HUES6 (cell line): ENCODE results near the gene ARHGAP40.

ENCODE experiments used
- H3K27ac ChIP-seq: 2 replicates; pipeline ENCODE4 v1.7.0; 2013; ENCODE audit warnings: low read depth, mild to moderate bottlenecking, low read length, inconsistent platforms
- H3K27me3 ChIP-seq: 2 replicates; pipeline ENCODE4 v1.6.1; 2013; ENCODE audit warnings: low read length; ENCODE audit not compliant: control insufficient read depth, insufficient read depth
- H3K36me3 ChIP-seq: 2 replicates; pipeline ENCODE4 v1.6.1; 2013; ENCODE audit warnings: low read length; ENCODE audit not compliant: control insufficient read depth, insufficient read depth
- H3K4me1 ChIP-seq: 2 replicates; pipeline ENCODE4 v1.6.1; 2013; ENCODE audit warnings: low read length; ENCODE audit not compliant: control insufficient read depth, insufficient read depth
- H3K4me3 ChIP-seq: 2 replicates; pipeline ENCODE4 v1.5.1; 2013; ENCODE audit warnings: low read depth, low read length
- H3K9ac ChIP-seq: one replicate; pipeline ENCODE4 v1.6.1; 2013; ENCODE audit warnings: mild to moderate bottlenecking, low read length
- H3K9me3 ChIP-seq: 2 replicates; pipeline ENCODE4 v1.6.1; 2013; ENCODE audit warnings: low read depth, low read length; ENCODE audit not compliant: control insufficient read depth, insufficient read depth

ARHGAP40 gene

DNA sequence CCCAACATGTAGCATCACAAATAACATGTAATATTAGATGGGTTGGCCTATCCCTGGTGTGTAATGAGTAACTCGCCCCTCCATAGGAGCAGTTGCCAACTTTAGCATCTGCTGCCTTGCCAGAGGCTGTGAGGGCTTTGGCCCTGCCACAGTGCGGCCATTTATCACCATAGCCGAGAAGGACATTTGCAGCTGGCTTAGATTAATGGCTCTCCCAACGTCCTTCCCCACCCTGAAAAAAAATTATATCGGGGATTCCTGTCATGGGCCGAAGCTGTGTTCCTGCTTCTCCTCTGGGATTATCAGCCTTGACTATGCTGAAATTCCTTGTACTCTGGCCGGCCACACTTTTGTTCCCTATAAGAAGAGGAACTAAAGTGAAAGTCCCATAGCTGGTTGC lies 28.2 kb upstream of the ARHGAP40 start:
- no peak overlapping the region for H3K9ac ChIP-seq
- no peaks in the 10 kb centered on the region for H3K27me3 ChIP-seq
- H3K27ac ChIP-seq = no peak overlapping the region
- peaks cover 3% of the 10 kb centered on the region; the same call in 1 of the 2 replicates for H3K4me1 ChIP-seq
- H3K36me3 ChIP-seq = peaks cover 78% of the 10 kb centered on the region
- H3K4me3 ChIP-seq = no peak overlapping the region
- no peaks in the 10 kb centered on the region for H3K9me3 ChIP-seq

DNA sequence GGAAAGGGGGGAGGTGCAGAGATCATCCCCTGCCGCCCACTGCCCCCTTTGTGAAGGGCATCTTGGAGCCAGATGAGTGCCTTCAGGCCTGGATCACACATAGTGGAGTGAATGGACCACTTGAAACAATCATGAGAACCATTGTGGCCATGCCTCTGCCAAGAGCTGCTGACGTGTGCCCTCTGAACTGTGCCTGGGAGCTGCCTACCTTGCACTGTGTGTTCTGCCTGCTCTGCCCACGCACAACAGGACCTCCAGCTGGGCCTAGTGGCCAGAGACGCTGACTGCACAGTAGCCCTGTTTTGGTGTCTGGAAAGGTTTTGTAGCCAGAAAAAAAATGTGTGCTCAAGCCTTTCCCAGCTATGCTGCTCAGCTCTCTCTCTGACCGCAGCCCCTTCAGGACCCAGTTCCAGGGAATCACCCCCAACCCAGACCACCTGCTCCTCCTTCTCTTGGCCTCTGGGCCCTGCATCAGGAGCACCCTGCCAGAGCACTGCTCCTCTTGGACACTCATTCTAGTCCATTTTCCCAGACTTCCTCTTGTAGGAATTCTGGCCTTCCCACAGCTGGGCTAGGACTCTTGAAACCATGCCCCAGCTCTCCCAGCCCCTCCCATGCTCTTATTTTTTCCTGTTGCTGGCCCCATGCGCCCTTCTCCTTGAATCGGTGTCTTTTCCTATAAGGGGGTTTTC lies 22.2 kb upstream of the ARHGAP40 start:
- H3K9me3 ChIP-seq = no peaks in the 10 kb centered on the region
- no peak overlapping the region for H3K4me3 ChIP-seq
- no peak overlapping the region for H3K9ac ChIP-seq
- no peak overlapping the region for H3K27ac ChIP-seq
- peaks cover 26% of the 10 kb centered on the region; the same call in 1 of the 2 replicates for H3K4me1 ChIP-seq
- H3K27me3 ChIP-seq = no peaks in the 10 kb centered on the region
- H3K36me3 ChIP-seq = peaks cover 30% of the 10 kb centered on the region

DNA sequence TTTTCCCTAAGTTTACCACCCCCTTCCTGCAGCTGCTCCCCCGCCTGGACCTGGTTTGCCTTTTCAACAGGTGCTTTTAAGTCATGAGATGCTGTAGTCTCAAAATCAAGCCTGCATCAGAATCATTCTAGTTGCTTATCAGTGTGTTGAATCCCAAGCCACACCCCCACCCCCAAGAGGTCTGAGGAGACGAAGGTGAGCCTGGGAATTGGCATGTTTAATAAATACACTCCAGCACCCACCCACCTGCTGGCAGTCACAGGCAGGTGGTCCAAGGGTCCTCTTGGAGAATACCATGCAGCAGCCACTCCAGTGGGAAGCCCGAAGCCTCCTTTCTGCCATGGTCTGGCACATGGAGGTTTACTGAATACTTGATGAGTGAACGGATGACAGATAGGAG lies 21.7 kb upstream of the ARHGAP40 start:
- Histone ChIP-seq H3K27ac (no peak overlapping the region), H3K4me1 (peaks cover 26% of the 10 kb centered on the region; the same call in 1 of the 2 replicates), H3K9me3 (no peaks in the 10 kb centered on the region), H3K36me3 (peaks cover 24% of the 10 kb centered on the region), H3K9ac (no peak overlapping the region), H3K27me3 (no peaks in the 10 kb centered on the region), H3K4me3 (no peak overlapping the region)

DNA sequence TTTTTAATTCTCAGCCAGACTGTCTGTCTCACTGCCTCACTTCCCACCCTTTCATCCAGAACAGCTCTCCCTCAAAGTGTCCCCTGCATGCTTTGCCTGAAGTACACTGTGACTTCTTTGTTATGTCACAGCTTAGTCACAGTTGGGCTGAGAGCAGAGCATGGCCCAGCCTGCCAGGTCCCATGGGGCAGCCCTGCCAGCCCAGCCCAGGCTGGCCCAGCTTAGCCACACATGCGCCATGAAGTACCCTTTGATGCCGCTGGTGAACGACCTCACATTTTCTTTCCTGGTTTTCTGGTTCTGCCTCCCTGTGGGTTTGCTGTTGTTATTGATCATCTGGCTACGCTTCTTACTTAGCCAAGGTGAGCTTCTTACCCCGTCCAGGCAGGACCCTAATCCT lies 20.6 kb upstream of the ARHGAP40 start, which contains the start of gene ADIG:
Gene ADIG, plus strand, starts transcription at position 185 of the 400 bp plus-strand sequence. Its CDS starts 54 bp downstream, at position 239.
- Histone ChIP-seq H3K9ac (no peak within 1 kb of the TSS), H3K9me3 (no peaks in the 10 kb centered on the region), H3K27ac (no peak within 1 kb of the TSS), H3K27me3 (no peaks in the 10 kb centered on the region), H3K4me3 (no peak within 1 kb of the TSS), H3K4me1 (peaks cover 26% of the 10 kb centered on the region; the same call in 1 of the 2 replicates), H3K36me3 (peaks cover 14% of the 10 kb centered on the region)

DNA sequence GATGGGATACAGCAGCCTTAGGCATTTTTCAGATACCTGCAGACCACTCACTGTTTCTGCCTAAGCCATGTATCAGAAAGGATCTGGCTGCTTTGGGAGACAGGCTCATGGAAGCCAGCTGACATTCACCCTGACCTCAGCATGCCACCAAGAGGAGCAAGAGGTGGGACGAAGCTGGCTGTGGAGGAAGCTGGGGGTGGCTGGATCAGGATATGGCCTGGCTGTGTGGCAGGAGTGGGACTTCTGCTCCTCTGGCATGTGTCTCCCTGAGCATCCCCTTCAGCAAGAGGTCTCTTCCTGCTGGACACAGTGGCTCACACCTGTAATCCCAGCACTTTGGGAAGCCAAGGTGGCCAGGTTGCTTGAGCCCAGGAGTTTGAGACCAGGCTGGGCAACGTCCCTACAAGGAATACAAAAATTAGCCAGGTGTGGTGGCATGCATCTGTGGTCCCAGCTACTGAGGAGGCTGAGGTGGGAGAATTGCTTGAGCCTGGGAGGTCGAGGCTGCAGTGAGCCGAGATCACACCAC lies 19.7 kb upstream of the ARHGAP40 start:
- Histone ChIP-seq H3K4me3 (no peak overlapping the region), H3K9ac (no peak overlapping the region), H3K4me1 (peaks cover 26% of the 10 kb centered on the region; the same call in 1 of the 2 replicates), H3K36me3 (peaks cover 6% of the 10 kb centered on the region; the same call in 1 of the 2 replicates), H3K27ac (no peak overlapping the region), H3K9me3 (no peaks in the 10 kb centered on the region), H3K27me3 (no peaks in the 10 kb centered on the region)

DNA sequence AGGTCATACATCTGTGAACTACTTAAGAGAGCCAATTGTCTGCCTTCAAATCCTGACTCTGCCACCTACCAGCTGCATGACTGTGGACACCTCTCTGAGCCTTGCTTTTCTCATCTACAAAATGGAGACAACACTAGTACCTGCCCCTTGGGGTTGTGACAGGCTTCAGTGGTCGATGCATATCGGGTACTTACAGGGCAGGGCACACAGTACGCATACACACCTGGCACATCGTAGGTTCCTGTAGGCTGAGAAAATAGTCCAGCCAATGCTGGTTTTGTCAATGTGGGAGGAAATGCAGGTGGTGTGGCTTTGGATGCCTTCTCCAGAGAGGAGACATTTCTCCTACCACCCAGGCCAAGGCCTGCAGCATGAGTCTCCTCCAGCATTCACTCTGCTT lies 18.3 kb upstream of the ARHGAP40 start:
- H3K4me1 ChIP-seq = peaks cover 24% of the 10 kb centered on the region; the same call in 1 of the 2 replicates
- no peaks in the 10 kb centered on the region for H3K27me3 ChIP-seq
- H3K27ac ChIP-seq = no peak overlapping the region
- no peaks in the 10 kb centered on the region for H3K9me3 ChIP-seq
- H3K9ac ChIP-seq = no peak overlapping the region
- no peak overlapping the region for H3K4me3 ChIP-seq
- no peaks in the 10 kb centered on the region for H3K36me3 ChIP-seq

DNA sequence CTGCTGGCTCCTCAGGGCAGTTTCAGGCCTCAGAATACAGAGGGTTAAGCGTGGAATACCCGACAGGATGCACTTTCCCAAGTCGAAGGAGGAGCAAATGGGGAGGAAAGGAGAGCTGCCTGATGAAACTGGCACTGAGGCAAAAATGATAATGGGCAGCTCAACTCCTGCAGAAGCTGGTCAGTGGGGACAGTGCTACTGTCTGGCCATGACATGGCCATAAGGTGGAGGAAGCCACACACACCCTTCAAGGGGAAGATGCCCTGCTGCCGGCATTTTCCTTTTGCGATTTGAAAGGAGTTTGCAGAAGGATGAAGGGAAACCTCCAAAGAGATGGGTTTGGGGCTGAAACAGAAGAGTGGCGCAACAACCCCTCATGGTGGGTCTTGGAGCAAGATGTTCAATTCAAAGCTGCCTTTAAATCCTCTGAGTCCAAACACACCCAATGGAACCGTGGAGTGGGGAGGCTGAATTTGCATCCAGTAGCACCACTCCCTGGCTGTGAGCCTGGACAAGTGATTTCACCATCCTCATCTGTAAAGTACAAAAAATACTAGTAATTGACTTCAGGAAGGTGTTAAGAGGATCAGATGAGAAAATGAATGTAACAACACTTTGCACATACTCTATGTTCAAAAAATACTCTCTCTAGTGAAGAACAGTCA lies 17.4 kb upstream of the ARHGAP40 start:
- Histone ChIP-seq H3K36me3 (no peaks in the 10 kb centered on the region), H3K4me1 (peaks cover 20% of the 10 kb centered on the region; the same call in 1 of the 2 replicates), H3K4me3 (no peak overlapping the region), H3K9me3 (no peaks in the 10 kb centered on the region), H3K27me3 (no peaks in the 10 kb centered on the region), H3K27ac (no peak overlapping the region), H3K9ac (no peak overlapping the region)

DNA sequence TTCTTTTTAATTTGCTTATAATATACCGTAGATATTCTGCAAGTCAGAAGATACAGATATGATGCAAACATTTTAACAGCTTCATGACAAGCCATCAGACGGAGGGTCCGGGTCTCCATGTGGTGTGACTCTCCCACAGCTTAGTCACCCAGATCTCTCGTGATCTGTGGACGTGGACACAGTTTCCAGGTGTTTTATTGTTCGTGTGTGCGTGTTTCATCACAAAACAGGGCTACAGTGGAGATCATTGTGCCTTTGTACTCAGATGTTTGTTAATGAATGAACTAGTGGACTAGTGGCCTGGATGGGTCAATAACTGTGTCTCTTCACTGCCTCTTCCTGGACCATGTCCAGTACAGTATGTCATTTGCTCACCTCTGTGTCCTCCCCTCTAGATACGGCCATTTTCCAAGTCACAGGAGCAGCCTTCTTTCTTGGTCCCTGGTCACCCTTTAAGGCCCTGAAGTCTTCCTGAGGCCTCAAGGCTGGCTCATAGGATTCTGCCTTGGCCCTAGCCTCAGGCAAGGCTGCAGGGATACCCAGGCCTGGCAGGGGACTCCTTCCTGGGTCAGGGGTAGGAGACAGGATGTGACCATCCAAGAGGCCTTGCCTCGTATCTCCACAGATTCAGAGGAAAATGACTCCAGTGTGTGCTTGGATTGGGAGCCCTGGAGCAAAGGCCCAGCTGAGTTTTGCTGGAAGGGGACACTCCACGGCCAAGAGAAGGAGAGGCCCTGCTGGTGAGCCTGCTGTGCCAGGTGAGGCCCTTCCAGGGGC lies 16.0 kb upstream of the ARHGAP40 start:
- H3K27ac ChIP-seq = no peak overlapping the region

DNA sequence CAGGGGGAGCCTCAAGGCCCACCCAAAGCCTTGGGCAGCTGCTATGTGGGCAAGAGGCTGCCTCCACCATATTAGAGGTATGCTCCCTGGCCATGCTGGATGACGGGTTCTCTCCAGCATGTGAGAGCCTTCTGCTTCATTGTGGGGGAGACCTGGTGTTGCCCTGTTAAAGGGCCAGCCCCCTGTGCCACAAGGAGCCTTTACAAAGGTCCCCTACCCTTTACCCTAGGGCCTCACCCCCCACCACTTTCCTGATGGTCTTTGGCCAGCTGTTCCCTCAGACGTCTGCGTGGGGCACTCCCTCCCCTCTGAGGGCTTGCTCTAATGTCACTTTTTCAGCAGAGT lies 15.5 kb upstream of the ARHGAP40 start:
- Histone ChIP-seq H3K27me3 (no peaks in the 10 kb centered on the region), H3K4me1 (peaks cover 23% of the 10 kb centered on the region; the same call in 1 of the 2 replicates), H3K4me3 (no peak overlapping the region)

More for the DNA sequence above, 16.0 kb upstream of the ARHGAP40 start:
- no peaks in the 10 kb centered on the region for H3K27me3 ChIP-seq
- H3K4me3 ChIP-seq = no peak overlapping the region
- no peaks in the 10 kb centered on the region for H3K36me3 ChIP-seq
- H3K9me3 ChIP-seq = no peaks in the 10 kb centered on the region
- no peak overlapping the region for H3K9ac ChIP-seq
- peaks cover 22% of the 10 kb centered on the region; the same call in 1 of the 2 replicates for H3K4me1 ChIP-seq

DNA sequence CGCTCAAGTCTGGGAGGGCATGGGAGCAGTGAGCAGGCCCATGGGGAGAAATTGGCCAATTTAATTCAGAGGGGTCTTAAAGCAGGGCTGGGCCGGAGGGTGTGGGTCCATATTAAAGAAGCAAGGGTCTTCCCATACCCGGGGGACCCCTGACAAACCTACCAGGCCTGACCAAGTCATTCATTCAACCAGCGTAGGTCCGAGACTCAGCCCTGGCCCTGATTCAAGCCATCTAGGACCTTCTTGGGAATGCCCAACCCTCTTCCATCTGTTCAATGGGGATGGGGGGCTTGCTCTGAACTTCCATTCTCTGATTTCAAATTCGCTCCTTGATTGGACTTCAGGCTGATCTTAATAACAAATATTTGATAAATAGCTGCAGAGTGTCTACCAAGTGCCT lies 13.3 kb upstream of the ARHGAP40 start:
- Histone ChIP-seq H3K4me3 (no peak overlapping the region), H3K36me3 (no peaks in the 10 kb centered on the region), H3K4me1 (peaks cover 29% of the 10 kb centered on the region), H3K9me3 (no peaks in the 10 kb centered on the region), H3K27me3 (no peaks in the 10 kb centered on the region), H3K9ac (no peak overlapping the region), H3K27ac (no peak overlapping the region)

More for the DNA sequence above, 15.5 kb upstream of the ARHGAP40 start:
- H3K9ac ChIP-seq = no peak overlapping the region
- H3K36me3 ChIP-seq = no peaks in the 10 kb centered on the region
- no peak overlapping the region for H3K27ac ChIP-seq
- H3K9me3 ChIP-seq = no peaks in the 10 kb centered on the region
